Activated CD8-positive, alpha-beta memory T cell treated with anti-CD3 and anti-CD28 coated beads, Interleukin-2, amount 50 U/mL, for 1 hour (primary cell): ENCODE results near the gene PPM1M.
"Not testable (repeated sequence)": the region's sequence is repeated elsewhere in the genome, so short reads cannot be mapped to it uniquely, and the experiment has no call there.

Experiments
- DNase-seq: peaks from one replicate; pipeline ENCODE4 v3.0.0-alpha.2; 2020; ENCODE audit errors: extremely low read depth

PPM1M gene

DNA sequence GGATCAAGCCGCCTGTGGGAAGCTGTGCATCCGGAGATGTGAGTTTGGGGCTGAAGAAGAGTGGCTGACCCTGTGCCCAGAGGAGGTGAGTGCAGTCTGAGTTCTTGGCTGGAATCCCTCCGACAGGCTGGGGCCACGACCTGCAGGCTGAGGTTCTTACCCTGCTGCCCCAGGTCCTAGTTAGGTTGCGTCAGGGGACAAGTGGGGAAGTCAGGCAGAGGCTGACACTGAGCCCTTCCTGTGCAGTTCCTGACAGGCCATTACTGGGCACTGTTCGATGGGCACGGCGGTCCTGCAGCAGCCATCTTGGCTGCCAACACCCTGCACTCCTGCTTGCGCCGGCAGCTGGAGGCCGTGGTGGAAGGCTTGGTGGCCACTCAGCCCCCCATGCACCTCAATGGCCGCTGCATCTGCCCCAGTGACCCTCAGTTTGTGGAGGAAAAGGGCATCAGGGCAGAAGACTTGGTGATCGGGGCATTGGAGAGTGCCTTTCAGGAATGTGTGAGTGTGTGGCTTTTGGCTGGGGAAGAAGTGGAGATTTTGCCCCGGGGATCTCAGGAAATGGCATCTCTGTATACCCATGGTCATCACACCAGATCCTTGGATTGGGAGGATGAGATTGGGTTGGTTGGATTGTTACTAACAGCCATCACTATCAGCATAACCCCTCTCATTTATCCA, 1.3 kb downstream of the PPM1M start:
- no peak for DNase-seq

DNA sequence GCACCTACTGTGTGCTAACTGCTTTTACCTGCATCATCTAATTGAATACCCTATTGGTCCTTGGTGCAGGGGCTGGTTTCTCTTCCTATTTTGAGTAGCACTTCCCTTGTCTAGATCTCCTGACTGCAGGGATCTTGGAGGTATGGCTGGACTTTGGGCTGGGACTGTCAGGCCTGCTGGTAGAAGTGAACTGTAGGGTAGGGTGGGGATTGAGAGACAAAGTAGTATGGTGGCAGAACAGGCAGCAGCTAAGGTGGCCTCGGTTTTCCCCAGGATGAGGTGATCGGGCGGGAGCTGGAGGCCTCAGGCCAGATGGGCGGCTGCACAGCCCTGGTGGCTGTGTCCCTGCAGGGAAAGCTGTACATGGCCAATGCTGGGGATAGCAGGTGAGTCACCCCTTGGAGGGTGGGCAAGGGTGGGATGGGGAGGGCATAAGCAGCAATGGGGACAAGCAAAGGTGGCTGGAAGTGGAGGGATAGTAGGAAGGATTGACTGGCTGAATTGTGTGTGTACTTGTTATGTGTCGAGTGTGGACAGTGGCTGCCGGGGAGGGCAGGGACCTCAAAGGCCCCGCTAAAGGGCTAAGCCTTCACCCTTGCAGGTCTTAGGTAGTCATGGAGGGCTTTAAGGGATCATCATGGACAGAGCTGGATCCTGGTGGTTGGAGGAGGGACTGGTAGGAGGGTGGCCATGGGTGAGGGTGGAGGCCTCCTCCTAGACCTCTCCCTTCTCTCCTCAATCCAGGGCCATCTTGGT, 2.0 kb downstream of the PPM1M start:
- no peak for DNase-seq

GRCh38 chr3:52248165-52248541, 2.6 kb downstream of the PPM1M start:
- no peak for DNase-seq

GRCh38 chr3:52248816-52249547, 3.4 kb downstream of the PPM1M start:
- DNase-seq = no peak

DNA sequence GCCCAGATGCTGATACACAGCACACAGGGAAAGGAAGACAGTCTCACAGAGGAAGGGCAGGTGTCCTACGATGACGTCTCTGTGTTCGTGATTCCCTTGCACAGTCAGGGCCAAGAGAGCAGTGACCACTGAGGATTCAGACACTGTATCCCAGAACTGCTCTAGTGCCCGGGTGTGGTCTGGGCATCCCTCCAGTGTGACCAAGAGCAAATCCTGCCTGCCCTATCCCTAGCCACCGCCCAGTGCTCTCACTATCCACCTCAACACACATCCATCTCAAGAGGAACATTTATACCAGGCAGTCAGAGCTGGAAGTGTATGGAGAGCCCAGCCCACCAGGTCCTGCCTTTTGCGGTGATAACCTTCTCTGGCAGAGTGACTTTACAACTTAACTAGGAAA, 4.1 kb downstream of the PPM1M start:
- DNase-seq = no peak

DNA sequence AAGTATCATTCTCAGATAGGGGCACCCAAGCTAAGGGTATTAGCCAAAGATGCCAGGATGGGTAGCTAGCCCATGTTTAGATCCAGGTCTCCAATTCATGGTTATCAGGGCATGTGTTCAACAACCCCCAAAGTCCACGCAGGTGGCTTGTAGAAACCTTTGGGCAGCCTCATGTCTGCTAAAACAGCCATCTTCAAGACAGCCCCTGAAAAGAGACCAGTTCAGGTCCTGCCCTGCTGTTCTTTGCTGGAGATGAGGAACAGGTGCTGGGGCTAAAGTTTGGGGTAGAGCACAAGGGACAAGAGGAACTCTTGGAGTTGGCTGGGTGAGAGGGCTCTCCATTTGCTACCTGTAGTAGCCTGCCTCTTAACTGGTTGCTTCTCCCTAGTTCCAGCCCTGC, 4.6 kb downstream of the PPM1M start:
- DNase-seq = no peak

DNA sequence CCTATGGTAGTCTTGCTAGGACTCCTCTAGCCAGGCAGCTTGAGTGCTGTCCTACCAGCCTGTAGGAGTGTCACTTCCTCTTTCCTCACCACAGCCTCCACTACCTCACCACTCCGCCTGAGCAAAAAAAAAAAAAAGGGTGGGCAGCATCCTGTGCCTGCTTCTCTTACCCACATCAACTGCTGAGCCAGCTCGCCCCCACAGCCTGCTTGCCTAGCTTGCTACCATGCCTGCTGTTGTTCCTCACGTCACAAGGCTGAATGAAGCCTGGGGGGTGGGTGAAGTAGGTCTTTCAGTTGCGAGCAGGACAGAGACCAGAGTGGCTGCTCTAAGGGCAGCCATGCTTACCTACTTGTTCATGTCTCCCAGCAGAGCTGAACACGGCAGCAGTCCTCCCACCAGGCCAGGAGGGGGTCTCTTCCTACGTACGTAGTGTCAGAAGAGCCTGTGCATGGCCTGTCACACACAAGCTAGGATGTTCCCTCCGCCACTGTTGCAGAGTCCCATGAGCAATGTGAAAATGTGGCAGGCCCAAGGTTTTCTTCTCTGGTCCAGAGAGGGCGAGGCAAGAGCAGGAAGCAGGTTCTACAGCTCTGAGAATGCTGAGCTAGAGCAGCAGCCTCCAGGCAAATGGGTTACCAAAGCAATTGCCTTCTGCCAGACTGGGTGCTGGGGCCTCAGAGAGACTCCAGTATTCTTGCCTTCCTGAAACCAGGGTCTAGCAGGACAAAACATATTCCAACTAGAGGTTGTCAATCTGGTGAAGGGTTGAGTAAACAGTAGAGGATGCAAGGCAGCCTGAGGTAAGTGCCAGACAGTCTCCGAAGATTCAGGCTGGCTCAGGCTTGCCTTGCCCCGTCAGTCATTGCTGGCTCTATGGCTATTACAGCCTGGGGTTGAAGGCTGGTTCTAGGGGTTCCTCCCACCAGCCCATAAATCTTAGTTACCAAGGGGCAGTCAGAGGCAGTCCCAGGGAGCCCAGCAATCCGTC, 8.1 kb downstream of the PPM1M start:
- peak; percentile 84 for DNase-seq

GRCh38 chr3:52254608-52255007, 9.0 kb downstream of the PPM1M start:
- no peak for DNase-seq

DNA sequence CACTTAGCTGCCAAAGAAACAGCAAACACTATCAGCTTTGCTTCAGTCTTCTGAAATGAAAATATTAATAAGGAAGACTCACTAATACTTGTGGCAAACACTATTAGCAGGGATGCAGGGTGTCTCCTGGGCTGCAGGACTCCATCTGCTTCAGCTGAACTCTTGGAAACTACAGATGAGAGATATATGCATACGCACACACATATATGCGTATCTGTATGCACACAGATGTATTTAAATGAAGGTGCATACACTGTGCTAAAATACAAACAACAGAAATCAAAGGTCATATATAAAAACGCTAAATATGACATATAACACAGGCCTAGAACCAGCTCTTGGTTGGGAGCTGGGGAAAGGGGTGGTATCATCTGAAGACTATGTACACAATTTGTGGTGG, 10.6 kb downstream of the PPM1M start:
- no peak for DNase-seq

GRCh38 chr3:52256622-52257021, 11.1 kb downstream of the PPM1M start:
- DNase-seq = no peak

DNA sequence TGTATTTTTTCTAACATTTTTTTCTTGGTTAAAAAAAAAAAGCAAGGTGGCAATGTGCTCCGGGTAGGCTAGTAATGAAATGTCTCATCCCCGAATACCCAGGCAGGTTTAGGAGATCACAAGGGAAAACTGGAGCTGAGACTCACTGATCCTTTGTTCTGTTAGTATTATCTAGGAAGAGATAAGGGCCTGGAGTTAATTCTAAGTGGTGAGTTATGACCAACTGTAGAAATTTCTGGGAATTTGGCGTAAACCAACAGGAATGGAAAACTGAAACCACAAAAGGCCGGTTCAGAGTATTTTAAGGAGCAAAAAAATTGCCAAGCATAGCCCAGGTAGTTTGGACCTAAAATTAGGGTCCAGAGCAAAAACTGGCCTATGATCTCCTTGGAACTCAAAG, 12.4 kb downstream of the PPM1M start:
- DNase-seq = no peak

- no peak for DNase-seq
Observed at GRCh38 chr3:52259035-52259434, 13.5 kb downstream of the PPM1M start.

DNA sequence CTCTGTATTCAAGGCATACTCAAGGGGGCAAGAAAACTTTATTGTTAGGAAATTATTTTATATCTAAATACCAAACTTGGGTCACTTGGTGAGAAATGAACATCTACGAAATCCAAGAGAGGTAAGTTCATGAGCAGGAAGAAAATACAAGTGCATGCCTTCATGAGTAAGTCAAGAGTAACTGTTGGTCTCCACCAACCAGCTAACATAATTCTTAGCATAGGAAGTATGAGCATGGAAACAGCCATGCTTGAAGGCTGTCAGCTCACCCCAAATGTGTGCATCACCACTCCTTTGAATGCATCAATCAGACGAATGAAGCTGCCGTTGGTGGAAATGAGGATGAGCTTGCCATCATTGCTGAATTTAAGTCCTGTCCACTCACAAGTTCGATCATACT, 13.9 kb downstream of the PPM1M start:
- no peak for DNase-seq

GRCh38 chr3:52262447-52262846, 16.9 kb downstream of the PPM1M start:
- no peak for DNase-seq

- no peak for DNase-seq
Observed at GRCh38 chr3:52265387-52265786, 19.8 kb downstream of the PPM1M start.

GRCh38 chr3:52268036-52268435, 22.5 kb downstream of the PPM1M start:
- no peak for DNase-seq

DNA sequence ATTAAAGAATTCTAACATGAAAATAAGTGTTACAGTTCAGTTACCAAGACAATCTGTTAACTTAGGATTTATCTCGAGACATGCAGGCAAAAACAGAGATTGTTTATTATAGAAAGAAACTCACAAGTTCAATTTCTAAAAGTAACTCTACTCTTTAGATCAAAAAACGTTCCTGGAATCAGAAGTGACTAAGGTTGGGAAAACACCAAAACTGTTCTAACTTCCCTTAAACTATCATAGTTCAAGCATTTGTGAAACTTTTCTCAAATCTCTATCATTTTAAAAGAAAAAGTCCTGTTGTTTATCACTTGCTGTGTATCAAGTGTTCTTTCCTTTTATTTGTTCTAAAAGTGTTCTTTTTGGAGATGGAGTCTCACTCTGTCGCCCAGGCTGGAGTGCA, 24.2 kb downstream of the PPM1M start:
- no peak for DNase-seq

DNA sequence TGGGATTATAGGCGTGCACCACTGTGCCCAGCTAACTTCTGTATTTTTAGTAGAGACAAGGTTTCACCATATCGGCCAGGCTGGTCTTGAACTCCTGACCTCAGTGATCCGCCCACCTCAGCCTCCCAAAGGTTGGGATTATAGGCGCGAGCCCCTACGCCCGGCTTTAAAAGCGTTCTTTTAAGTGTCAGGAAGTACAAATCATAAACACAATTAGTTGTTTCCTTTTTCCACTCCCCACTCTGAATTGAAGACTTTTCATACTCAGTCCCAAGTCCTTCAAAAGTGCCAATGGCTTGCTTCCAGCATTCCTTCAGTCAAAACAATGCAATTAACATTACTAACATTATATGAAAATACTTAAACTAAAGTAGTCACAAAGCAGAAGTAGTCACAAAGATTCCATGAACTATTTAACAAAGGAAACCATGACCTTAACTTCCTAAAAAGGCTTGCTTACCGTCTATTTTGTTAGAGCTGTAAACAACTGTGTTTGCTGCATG, 24.7 kb downstream of the PPM1M start:
- no peak for DNase-seq

GRCh38 chr3:52272172-52272571, 26.6 kb downstream of the PPM1M start:
- not testable (repeated sequence) for DNase-seq

DNA sequence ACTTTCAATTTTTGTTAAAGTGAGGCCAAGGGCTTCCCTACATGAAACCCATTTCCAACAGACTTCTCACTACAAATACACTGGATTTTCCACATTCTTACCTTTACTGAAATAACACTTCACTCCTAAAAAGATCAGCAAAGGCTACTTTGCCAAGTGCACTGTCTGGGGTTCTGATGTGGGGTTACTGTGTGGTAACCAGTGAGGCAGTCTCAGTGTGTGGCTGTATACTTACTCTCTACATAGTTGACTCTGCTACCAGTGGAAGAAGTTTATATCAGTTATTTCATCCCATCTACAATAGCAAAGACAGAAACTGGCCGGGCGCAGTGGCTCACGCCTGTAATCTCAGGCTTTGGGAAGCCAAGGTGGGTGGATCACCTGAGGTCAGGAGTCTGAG, 27.3 kb downstream of the PPM1M start:
- DNase-seq = no peak

DNA sequence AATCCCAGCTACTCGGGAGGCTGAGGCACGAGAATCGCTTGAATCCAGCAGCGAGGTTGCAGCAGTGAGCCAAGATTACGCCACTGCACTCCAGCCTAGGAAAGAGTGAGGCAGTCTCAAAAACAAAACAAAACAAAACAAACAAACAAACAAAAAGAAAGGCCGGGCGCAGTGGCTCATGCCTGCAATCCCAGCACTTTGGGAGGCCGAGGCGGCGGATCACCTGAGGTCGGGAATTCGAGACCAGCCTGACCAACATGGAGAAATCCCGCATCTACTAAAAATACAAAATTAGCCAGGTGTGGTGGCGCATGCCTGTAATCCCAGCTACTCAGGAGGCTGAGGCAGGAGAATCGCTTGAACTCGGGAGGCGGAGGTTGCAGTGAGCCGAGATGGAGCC, 29.2 kb downstream of the PPM1M start:
- not testable (repeated sequence) for DNase-seq
